Chondrocyte (in vitro differentiated cells): ENCODE results near the gene KMT2E. TPM values are rescaled to one million over a fixed set of nuclear protein-coding genes. Genes with fewer than 3 reads are reported as not detected.
"Not testable (repeated sequence)": the region's sequence is repeated elsewhere in the genome, so short reads cannot be mapped to it uniquely, and the experiment has no call there.

Experiments used
- DNase-seq: peaks from one replicate; pipeline ENCODE4 v3.0.0; 2021; ENCODE audit warnings: mixed read lengths, low spot score
- H3K27ac Mint-ChIP-seq: one replicate; pipeline ENCODE4 v1.8.0; 2021; ENCODE audit warnings: mild to moderate bottlenecking, moderate library complexity, mixed read lengths; ENCODE audit not compliant: unreplicated experiment
- H3K27me3 Mint-ChIP-seq: 2 replicates; pipeline ENCODE4 v1.8.0; 2021; ENCODE audit warnings: low read depth, mixed read lengths
- H3K36me3 Mint-ChIP-seq: 2 replicates; pipeline ENCODE4 v1.8.0; 2021; ENCODE audit warnings: low read depth, mixed read lengths
- H3K4me1 Mint-ChIP-seq: 2 replicates; pipeline ENCODE4 v1.8.0; 2021; ENCODE audit warnings: low read depth, mild to moderate bottlenecking, mixed read lengths
- H3K4me3 Mint-ChIP-seq: one replicate; pipeline ENCODE4 v1.8.0; 2021; ENCODE audit warnings: mild to moderate bottlenecking, moderate library complexity, mixed read lengths; ENCODE audit not compliant: unreplicated experiment
- H3K9me3 Mint-ChIP-seq: 2 replicates; pipeline ENCODE4 v1.8.0; 2021; ENCODE audit warnings: low read depth, mixed read lengths
- CTCF ChIP-seq: fragments of 200-600 bp; sonication (generic); IDR thresholded peaks from 2 replicates; pipeline ENCODE4 v1.5.0; 2021; ENCODE audit warnings: antibody characterized with exemption, mild to moderate bottlenecking, moderate library complexity
- total RNA-seq: library from RNA; stranded (reverse); gene quantifications from 3 replicates; pipeline ENCODE4 v1.2.1, GENCODE V29; 2021

Gene KMT2E
- total RNA-seq, 1 donor from 2014 or later: 63.1 TPM

GRCh38 chr7:104983076-104983577, 30.9 kb upstream of the KMT2E start:
- H3K4me3 Mint-ChIP-seq: peak overlapping the region; percentile 97
- H3K27me3 Mint-ChIP-seq: no peaks in the 10 kb centered on the region
- H3K36me3 Mint-ChIP-seq: no peaks in the 10 kb centered on the region
- no peaks in the 10 kb centered on the region for H3K9me3 Mint-ChIP-seq
- peaks cover 79% of the 10 kb centered on the region for H3K4me1 Mint-ChIP-seq
- DNase-seq: no peak
- H3K27ac Mint-ChIP-seq: peak overlapping the region; percentile 100
- no peak for TF ChIP-seq CTCF

- peak; percentile 93 for DNase-seq
- Mint-ChIP-seq H3K4me3 (peak overlapping the region; percentile 97), H3K36me3 (no peaks in the 10 kb centered on the region), H3K4me1 (peaks cover 82% of the 10 kb centered on the region), H3K27me3 (no peaks in the 10 kb centered on the region), H3K27ac (peak overlapping the region; percentile 100), H3K9me3 (no peaks in the 10 kb centered on the region)
- TF ChIP-seq CTCF: peak; percentile 78
Observed at GRCh38 chr7:104983578-104984539, 30.1 kb upstream of the KMT2E start.

- Mint-ChIP-seq H3K27ac (peak overlapping the region; percentile 100), H3K9me3 (no peaks in the 10 kb centered on the region), H3K4me3 (peak overlapping the region; percentile 97), H3K4me1 (peaks cover 75% of the 10 kb centered on the region), H3K36me3 (no peaks in the 10 kb centered on the region), H3K27me3 (no peaks in the 10 kb centered on the region)
- no peak for DNase-seq
- TF ChIP-seq CTCF: no peak
Observed at GRCh38 chr7:104984585-104985258, 29.3 kb upstream of the KMT2E start.

GRCh38 chr7:104985259-104985617, 28.8 kb upstream of the KMT2E start:
- no peak for TF ChIP-seq CTCF
- Mint-ChIP-seq H3K27me3 (no peaks in the 10 kb centered on the region), H3K4me3 (no peak overlapping the region), H3K4me1 (peaks cover 70% of the 10 kb centered on the region), H3K36me3 (no peaks in the 10 kb centered on the region), H3K27ac (peak overlapping the region; percentile 100), H3K9me3 (no peaks in the 10 kb centered on the region)
- no peak for DNase-seq

GRCh38 chr7:104986628-104987259, 27.3 kb upstream of the KMT2E start:
- Mint-ChIP-seq H3K27me3 (no peaks in the 10 kb centered on the region), H3K27ac (peak overlapping the region; percentile 9), H3K36me3 (no peaks in the 10 kb centered on the region), H3K4me3 (no peak overlapping the region), H3K9me3 (no peaks in the 10 kb centered on the region), H3K4me1 (peaks cover 58% of the 10 kb centered on the region)
- TF ChIP-seq CTCF: no peak
- DNase-seq: no peak

- not testable (repeated sequence) for DNase-seq, H3K27me3 Mint-ChIP-seq, H3K36me3 Mint-ChIP-seq, H3K9me3 Mint-ChIP-seq, H3K27ac Mint-ChIP-seq, H3K4me3 Mint-ChIP-seq
- H3K4me1 Mint-ChIP-seq: peaks cover 58% of the 10 kb centered on the region
Observed at GRCh38 chr7:104987403-104987802, 26.6 kb upstream of the KMT2E start.
